HG03521 (cell line): ENCODE measurements around the gene AZU1.
"Not testable (repeated sequence)": the region's sequence is repeated elsewhere in the genome, so short reads cannot be mapped to it uniquely, and the experiment has no call there.

Source experiments
- ATAC-seq: cut with Tn5 transposase; IDR thresholded peaks from one replicate; pipeline ENCODE4 v1.9.1; 2021; ENCODE audit warnings: mild to moderate bottlenecking, moderate library complexity; ENCODE audit not compliant: unreplicated experiment

The AZU1 gene

DNA sequence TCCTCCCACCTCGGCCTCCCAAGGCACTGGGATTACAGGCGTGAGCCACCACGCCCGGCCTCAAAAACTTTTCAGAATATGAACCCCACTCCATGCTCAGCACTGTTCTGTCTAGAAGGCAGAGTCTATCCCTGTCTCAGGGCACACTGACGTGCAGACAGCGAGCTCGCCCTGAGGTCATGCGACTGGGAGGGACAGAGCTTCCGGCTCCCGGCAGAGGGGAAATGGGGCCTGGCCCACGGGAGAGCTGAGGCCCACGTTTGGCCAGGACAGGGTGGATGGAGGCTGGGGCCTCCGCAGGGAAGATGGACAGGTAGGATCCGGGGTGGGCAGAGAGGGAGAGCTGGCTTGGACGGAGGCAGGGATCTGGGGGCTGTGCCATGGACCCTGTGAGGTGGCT is 2.8 kb upstream of the AZU1 start:
- ATAC-seq: no peak

DNA sequence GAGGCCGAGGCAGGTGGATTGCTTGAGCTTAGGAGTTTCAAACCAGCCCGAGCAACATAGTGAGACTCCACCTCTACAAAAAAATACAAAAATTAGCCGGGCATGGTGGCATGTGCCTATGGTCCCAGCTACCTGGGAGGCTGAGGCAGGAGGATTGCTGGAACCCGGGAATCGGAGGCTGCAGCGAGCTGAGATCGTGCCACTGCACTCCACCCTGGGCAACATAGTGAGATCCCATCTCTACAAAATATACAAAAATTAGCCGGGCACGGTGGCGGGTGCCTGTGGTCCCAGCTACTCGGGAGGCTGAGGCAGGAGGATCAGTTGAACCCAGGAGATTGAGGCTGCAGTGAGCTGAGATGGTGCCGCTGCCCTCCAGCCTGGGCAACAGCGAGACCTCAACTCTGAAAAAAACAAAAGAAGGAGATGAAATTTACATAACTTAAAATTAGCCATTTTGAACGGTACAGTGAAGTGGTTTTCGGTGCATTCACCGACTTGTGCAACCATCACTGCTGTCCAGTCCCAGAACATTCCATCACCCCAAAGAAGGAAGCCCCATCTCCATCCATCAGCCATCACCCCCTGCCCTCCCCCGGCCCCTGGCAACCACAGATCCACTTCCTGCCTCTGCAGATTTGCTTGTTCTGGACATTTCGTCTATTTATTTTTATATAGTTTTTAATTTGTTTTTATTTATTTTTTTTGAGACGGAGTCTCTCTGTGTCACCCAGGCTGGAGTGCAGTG is 1.6 kb upstream of the AZU1 start:
- ATAC-seq: no peak

GRCh38 chr19:827314-827709 is 325 bp upstream of the AZU1 start:
- ATAC-seq: no peak

GRCh38 chr19:829129-829758 is 1.6 kb downstream of the AZU1 start:
- ATAC-seq: no peak

DNA sequence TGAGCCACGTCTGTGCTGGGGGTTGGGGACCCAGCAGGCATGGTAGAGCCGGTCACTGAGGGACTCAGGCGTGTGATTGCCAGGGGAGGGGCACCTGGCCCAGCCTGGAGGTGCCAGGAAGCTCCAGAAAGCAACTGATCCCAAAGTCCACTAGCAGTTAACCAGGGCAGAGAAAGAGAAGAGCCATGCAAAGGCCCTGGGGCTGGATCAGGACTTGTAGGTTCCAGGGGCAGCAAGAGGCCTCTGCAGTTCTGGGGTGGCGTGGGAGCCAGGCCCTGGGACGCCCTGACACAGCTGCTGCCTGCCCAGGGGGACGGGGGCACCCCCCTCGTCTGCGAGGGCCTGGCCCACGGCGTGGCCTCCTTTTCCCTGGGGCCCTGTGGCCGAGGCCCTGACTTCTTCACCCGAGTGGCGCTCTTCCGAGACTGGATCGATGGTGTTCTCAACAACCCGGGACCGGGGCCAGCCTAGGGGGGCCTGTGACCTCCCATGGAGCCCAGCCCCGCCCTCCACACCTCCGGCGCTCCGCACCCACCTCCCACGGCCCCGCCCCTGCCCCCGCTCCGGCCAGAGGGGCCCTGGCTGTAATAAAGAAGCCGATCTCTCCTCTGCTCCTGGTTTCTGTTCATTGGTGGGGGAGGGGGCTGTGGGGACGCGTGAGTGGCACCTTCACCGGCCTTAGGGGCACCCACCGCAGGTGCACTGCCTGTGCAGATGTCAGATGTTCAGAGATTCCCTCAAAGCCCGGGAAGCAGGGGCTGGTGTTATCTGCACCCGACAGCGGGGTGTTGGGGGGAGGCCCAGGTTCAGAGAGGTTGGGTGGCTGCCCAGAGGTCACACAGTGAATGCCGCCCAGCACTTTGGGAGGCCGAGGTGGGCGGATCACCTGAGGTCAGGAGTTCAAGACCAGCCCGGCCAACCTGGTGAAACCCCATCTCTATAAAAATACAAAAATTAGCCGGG is 4.1 kb downstream of the AZU1 start:
- ATAC-seq: no peak

- ATAC-seq: no peak
Observed at GRCh38 chr19:834216-834615, 6.6 kb downstream of the AZU1 start.

GRCh38 chr19:835210-835810 is 7.7 kb downstream of the AZU1 start:
- ATAC-seq: no peak

- no peak for ATAC-seq
Observed at GRCh38 chr19:840519-841206, 13.0 kb downstream of the AZU1 start, which contains the start of gene PRTN3. Gene PRTN3 (plus strand): TSS chr19:840999. CDS start chr19:841009, 10 bp downstream.

DNA sequence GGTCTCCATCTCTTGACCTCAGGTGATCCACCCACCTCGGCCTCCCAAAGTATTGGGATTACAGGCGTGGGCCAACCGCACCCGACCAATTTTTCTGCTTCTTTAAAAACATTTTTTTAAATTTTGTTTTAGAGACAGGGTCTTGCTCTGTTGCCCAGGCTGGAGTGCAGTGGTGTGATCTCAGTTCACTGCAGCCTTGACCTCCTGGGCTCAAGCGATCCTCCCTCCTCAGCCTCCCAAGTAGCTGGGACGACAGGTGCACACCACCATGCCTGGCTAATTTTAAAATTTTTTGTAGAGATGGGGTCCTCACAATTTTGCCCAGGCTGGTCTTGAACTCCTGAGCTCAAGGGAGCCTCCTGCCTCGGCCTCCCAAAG is 15.2 kb downstream of the AZU1 start:
- ATAC-seq: not testable (repeated sequence)

DNA sequence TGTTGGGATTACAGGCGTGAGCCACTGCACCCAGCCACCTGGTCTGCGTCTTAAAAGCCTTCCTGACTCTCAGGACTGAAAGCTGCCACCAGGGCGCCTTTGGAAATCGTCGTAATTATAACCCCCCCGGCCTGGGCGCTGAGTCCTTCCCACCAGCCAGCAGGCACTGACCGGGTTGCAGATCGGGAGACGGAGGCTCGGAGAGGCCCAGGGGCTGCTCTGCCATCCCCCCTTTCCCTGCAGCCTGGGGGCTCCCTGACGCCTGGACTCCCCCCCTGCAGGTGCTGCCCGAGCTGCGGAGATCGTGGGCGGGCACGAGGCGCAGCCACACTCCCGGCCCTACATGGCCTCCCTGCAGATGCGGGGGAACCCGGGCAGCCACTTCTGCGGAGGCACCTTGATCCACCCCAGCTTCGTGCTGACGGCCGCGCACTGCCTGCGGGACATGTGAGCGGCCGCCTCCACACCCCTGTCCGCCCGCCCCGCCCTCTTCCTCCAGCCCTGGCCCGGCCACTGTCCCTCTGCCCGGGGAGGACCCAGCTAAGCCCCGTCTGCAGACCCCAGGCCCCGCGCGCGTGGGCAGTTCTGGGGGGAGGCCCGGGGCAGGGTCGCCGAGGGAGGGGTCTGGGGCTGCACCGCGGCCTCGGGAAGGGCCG is 15.7 kb downstream of the AZU1 start:
- no peak for ATAC-seq

GRCh38 chr19:843836-844545 is 16.4 kb downstream of the AZU1 start:
- ATAC-seq: no peak

DNA sequence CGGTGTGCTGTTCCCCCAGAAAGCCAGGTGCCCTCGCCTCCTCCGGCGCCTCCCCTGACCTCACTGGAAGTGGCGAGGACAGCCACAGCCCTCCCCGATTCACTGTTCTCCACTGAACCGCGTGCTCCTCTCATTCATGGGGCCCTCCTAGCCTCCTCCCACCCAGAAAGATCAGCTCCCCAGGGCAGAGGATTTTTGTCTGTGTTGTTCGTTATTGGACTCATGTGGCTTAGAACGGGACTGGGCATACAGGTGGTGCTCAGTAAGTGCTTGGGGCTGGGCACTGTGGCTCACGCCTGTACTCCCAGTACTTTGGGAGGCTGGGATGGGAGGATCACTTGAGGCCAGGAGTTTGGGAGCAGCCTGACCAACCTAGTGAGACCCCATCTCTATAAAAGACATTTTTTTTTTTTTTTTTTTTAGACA is 16.9 kb downstream of the AZU1 start:
- no peak for ATAC-seq

DNA sequence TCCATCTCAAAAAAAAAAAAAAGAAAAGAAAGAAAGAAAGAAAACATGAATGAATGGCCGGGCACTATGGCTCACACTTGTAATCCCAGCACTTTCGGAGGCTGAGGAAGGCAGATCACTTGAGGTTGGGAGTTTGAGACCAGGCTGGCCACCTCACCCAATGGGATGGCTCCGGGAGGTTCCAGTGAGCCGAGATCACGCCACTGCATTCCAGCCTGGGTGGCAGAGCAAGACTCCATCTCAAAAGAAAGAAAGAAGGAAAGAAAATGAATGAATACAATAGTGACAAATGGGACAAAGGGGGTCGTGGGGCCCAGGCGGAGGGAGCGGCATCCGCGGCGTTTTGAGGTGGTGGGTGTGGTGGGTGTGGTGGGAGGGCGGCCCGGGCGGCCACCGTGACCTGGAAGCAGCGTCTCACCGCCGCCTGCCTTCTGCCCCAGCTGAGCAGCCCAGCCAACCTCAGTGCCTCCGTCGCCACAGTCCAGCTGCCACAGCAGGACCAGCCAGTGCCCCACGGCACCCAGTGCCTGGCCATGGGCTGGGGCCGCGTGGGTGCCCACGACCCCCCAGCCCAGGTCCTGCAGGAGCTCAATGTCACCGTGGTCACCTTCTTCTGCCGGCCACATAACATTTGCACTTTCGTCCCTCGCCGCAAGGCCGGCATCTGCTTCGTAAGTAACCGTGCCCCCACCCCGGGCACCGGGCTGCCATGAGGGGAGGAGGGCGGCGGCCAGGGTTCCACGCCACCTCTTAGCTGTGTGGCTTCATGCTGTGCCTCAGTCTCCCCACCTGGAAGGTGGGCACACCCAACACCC is 18.3 kb downstream of the AZU1 start:
- ATAC-seq: no peak

- no peak for ATAC-seq
Observed at GRCh38 chr19:848386-848921, 20.8 kb downstream of the AZU1 start.

DNA sequence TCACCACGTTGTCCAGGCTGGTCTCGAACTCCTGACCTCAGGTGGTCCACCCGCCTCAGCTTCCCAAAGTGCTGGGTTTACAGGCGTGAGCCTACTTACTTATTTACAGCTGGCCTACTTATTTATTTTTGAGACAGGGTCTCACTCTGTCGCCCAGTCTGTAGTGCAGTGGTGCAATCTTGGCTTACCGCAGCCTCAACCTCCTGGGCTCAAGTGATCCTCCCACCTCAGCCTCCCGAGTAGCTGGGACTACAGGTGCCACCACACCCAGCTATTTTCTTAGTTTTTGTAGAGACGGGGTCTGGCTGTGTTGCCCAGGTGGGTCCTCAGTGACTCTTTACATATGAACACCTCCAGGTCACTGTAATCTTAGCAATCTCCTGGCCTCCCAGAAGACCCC is 21.6 kb downstream of the AZU1 start:
- ATAC-seq: not testable (repeated sequence)

DNA sequence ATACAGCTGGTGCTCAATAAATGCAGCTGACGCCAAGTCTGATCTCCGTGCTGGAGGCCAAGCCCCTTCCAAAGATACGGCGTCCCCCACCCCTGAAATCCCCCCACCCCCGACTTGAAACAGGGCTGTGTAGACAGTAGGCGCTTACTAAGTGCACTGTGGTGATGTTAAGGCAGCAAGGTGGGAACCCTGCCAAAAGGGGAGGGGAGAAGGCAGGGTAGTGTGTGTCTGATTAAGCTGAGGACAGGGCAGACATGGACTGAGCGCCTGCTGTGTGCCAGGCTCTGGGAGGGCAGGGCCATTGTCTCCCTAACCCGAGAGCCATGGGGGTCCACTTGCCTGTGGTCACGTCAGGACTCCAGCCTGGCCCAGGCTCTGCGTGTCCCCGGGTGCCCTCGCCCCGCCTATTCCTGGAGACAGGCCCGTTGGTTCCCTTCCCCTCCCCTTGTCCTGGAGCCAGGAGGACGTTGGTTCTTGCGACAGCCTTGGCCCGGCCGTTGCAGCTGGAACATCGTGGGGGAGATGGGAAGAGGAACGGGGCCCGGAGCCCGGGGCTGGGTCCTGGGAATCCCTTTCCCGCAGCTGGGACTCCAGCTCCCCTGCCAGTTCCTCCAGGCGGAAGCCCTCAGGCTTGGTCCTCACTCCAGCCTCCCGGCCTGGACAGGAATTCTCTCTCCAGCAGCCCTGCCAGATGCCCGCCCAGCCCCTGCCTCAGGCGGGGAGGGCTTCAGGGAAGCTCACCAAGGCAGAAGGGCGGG is 22.8 kb downstream of the AZU1 start:
- ATAC-seq: no peak

- ATAC-seq: no peak
Observed at GRCh38 chr19:850979-851335, 23.3 kb downstream of the AZU1 start.
